Measurements from ENCODE around the gene AGO3.

- TF ChIP-seq POLR2AphosphoS5 (IDR thresholded peaks at IDR 0.05): no peak
- no peak for TF ChIP-seq CTCF (IDR thresholded peaks at IDR 0.05)
- TF ChIP-seq POLR2A (IDR thresholded peaks at IDR 0.05): no peak
Observed at GRCh38 chr1:36115200-36115669, 184.3 kb downstream of the AGO3 start.
